Measurements from ENCODE around the gene EYA2.

GRCh38 chr20:46900826-46901225 lies 6.2 kb downstream of the EYA2 start:
- no peak for TF ChIP-seq CTCF (conservative IDR thresholded peaks at IDR 0.05)
- TF ChIP-seq ZFX (IDR thresholded peaks at IDR 0.05) = no peak

Measured in C4-2B (cell line).